DOHH2 (cell line): ENCODE data around the gene MOV10L1.
"Not testable (repeated sequence)": the region's sequence is repeated elsewhere in the genome, so short reads cannot be mapped to it uniquely, and the experiment has no call there.

Experiments
- H3F3A ChIP-seq: fragments of 200-600 bp; sonication (generic), shearing (Covaris generic); 2 replicates; pipeline ENCODE4 v1.6.0; 2016; ENCODE audit warnings: antibody characterized with exemption, mild to moderate bottlenecking; ENCODE audit not compliant: control insufficient read depth, insufficient read depth
- H3K27ac ChIP-seq: fragments of 200-600 bp; sonication (generic); 2 replicates; pipeline ENCODE4 v1.5.1; 2014; ENCODE audit warnings: low read depth, mild to moderate bottlenecking, low read length, moderate library complexity
- H3K27me3 ChIP-seq: fragments of 200-600 bp; sonication (generic); 2 replicates; pipeline ENCODE4 v1.6.1; 2014; ENCODE audit warnings: mild to moderate bottlenecking, low read length, mixed read lengths; ENCODE audit not compliant: control insufficient read depth
- H3K36me3 ChIP-seq: fragments of 200-600 bp; sonication (generic); 2 replicates; pipeline ENCODE4 v1.6.1; 2014; ENCODE audit warnings: mild to moderate bottlenecking, low read length, moderate library complexity, mixed read lengths; ENCODE audit not compliant: control insufficient read depth
- H3K4me1 ChIP-seq: fragments of 200-600 bp; sonication (generic); 2 replicates; pipeline ENCODE4 v1.6.1; 2014; ENCODE audit warnings: mild to moderate bottlenecking, low read length, mixed read lengths; ENCODE audit not compliant: control insufficient read depth
- H3K4me2 ChIP-seq: fragments of 200-600 bp; sonication (generic); 2 replicates; pipeline ENCODE4 v1.6.0; 2014; ENCODE audit warnings: mild to moderate bottlenecking, low read length, moderate library complexity
- H3K4me3 ChIP-seq: fragments of 200-600 bp; sonication (generic); 2 replicates; pipeline ENCODE4 v1.5.1; 2014; ENCODE audit warnings: mild to moderate bottlenecking, low read length, mixed read lengths
- H3K79me2 ChIP-seq: fragments of 200-600 bp; sonication (generic); 2 replicates; pipeline ENCODE4 v1.6.1; 2014; ENCODE audit warnings: mild to moderate bottlenecking, low read length, mixed read lengths; ENCODE audit not compliant: control insufficient read depth
- H3K9me2 ChIP-seq: fragments of 200-600 bp; sonication (generic); replicated peaks from 2 replicates; pipeline ENCODE4 v1.6.1; 2014; ENCODE audit warnings: mild to moderate bottlenecking, low read length, mixed read lengths; ENCODE audit not compliant: control insufficient read depth
- H3K9me3 ChIP-seq: fragments of 200-600 bp; sonication (generic); 2 replicates; pipeline ENCODE4 v1.6.1; 2014; ENCODE audit warnings: antibody characterized with exemption, low read length, mixed read lengths; ENCODE audit not compliant: control insufficient read depth, insufficient read depth
- H4K20me1 ChIP-seq: fragments of 200-600 bp; sonication (generic); 2 replicates; pipeline ENCODE4 v1.6.0; 2014; ENCODE audit warnings: low read depth, mild to moderate bottlenecking, antibody characterized with exemption, low read length, moderate library complexity; ENCODE audit not compliant: control insufficient read depth, insufficient read depth
- EZH2phosphoT487 ChIP-seq: fragments of 200-600 bp; sonication (generic); IDR thresholded peaks from 2 replicates; pipeline ENCODE4 v1.6.1; 2017; ENCODE audit warnings: borderline replicate concordance, mild to moderate bottlenecking, antibody characterized with exemption, low read length, moderate library complexity, mixed read lengths
- TF ChIP-seq, protein P1 (sequence below): fragments of 200-600 bp; sonication (generic); IDR thresholded peaks from one replicate; pipeline ENCODE4 v1.5.1; 2014; ENCODE audit warnings: antibody characterized with exemption, mild to moderate bottlenecking, low read depth, low read length; ENCODE audit not compliant: poor library complexity, severe bottlenecking

The MOV10L1 gene

DNA sequence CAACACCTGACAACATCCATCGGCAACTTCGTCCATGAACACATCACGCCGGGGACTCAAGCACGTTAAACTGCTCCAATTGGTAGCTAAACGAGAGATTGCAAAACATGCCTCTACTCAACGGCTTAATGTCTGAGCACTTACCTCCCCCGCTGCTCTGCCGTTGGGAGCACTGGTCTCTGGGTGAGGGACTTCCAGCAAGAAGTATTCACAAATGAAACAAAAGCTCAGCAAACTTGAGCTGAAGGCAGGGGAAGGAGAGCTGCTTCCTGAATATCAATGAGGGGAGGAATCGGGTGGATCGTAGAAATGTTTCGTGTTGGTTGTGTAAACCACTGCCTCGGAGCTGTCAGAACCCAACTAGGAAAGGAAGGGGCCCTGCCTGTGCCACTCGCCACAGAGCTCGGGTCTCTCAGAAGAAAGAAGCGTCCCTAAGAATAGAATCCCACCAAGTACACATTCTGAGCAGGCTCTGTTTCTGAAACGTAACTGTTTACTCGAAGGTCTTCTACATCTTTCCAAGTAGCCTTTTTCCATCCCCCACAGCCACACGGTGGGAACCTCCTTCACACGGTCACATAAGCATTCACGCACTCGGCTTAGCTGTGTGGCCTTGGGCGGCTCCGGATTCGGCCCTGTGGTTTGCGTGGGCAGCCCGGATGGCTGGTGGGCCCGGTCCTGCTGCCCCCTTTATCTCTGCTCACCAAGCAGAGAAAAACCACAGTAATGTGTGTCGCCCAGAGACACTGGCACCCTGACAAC lies 4.4 kb upstream of the MOV10L1 start, which contains the start of gene MLC1:
MLC1 (minus strand) TSS at position 216 of the 762 bp plus-strand sequence. CDS start 524 bp downstream, outside the sequence.
- H3K79me2 ChIP-seq, result no peaks in the 10 kb centered on the region
- no peaks in the 10 kb centered on the region for H3K4me1 ChIP-seq
- no peaks in the 10 kb centered on the region for H3K36me3 ChIP-seq
- H3K9me2 ChIP-seq, result no peaks in the 10 kb centered on the region
- H3K27me3 ChIP-seq, result peaks cover 5% of the 10 kb centered on the region
- H3K4me2 ChIP-seq, result no peak within 1 kb of the TSS
- TF ChIP-seq, protein P1, sequence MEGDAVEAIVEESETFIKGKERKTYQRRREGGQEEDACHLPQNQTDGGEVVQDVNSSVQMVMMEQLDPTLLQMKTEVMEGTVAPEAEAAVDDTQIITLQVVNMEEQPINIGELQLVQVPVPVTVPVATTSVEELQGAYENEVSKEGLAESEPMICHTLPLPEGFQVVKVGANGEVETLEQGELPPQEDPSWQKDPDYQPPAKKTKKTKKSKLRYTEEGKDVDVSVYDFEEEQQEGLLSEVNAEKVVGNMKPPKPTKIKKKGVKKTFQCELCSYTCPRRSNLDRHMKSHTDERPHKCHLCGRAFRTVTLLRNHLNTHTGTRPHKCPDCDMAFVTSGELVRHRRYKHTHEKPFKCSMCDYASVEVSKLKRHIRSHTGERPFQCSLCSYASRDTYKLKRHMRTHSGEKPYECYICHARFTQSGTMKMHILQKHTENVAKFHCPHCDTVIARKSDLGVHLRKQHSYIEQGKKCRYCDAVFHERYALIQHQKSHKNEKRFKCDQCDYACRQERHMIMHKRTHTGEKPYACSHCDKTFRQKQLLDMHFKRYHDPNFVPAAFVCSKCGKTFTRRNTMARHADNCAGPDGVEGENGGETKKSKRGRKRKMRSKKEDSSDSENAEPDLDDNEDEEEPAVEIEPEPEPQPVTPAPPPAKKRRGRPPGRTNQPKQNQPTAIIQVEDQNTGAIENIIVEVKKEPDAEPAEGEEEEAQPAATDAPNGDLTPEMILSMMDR, result no peak
- no peak for TF ChIP-seq EZH2phosphoT487
- no peaks in the 10 kb centered on the region for H4K20me1 ChIP-seq
- no peak within 1 kb of the TSS for H3K27ac ChIP-seq
- peaks cover 12% of the 10 kb centered on the region for H3K9me3 ChIP-seq
- no peak within 1 kb of the TSS for H3K4me3 ChIP-seq
- no peaks in the 10 kb centered on the region for H3F3A ChIP-seq

DNA sequence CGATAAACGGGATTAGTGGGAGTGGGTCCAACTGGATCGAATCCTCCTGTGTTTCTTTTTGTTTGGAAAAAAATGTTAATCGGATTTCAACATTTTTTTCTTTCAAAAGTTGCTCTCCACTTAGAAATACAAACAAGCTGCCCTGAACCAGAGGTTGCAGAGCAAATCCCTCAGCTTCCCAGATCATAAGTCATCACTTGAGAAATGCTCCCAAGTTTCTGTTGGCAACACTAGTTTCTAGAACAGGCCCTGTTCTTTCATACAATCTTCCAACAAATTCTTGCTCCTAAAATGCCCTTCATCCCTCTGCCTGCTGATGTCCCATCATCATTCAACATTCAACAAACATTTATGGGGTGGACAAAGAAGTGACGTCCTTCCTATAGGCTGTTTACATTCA lies 3.3 kb upstream of the MOV10L1 start:
- H3K4me2 ChIP-seq, result no peak overlapping the region
- H3K9me2 ChIP-seq, result no peaks in the 10 kb centered on the region
- no peaks in the 10 kb centered on the region for H3K36me3 ChIP-seq
- TF ChIP-seq EZH2phosphoT487, result no peak
- TF ChIP-seq, protein P1, result no peak
- no peak overlapping the region for H3K27ac ChIP-seq
- H3F3A ChIP-seq, result no peaks in the 10 kb centered on the region
- H3K4me3 ChIP-seq, result no peak overlapping the region
- no peaks in the 10 kb centered on the region for H3K79me2 ChIP-seq
- peaks cover 5% of the 10 kb centered on the region for H3K27me3 ChIP-seq
- H3K9me3 ChIP-seq, result peaks cover 12% of the 10 kb centered on the region
- H4K20me1 ChIP-seq, result no peaks in the 10 kb centered on the region
- no peaks in the 10 kb centered on the region for H3K4me1 ChIP-seq

GRCh38 chr22:50086975-50087374 lies 2.8 kb upstream of the MOV10L1 start:
- H3K4me2 ChIP-seq, H3K27me3 ChIP-seq, H3F3A ChIP-seq, H3K79me2 ChIP-seq, H3K36me3 ChIP-seq, H3K9me2 ChIP-seq, H3K27ac ChIP-seq, H3K4me3 ChIP-seq, H3K4me1 ChIP-seq, H4K20me1 ChIP-seq: not testable (repeated sequence)
- H3K9me3 ChIP-seq, result peaks cover 12% of the 10 kb centered on the region

DNA sequence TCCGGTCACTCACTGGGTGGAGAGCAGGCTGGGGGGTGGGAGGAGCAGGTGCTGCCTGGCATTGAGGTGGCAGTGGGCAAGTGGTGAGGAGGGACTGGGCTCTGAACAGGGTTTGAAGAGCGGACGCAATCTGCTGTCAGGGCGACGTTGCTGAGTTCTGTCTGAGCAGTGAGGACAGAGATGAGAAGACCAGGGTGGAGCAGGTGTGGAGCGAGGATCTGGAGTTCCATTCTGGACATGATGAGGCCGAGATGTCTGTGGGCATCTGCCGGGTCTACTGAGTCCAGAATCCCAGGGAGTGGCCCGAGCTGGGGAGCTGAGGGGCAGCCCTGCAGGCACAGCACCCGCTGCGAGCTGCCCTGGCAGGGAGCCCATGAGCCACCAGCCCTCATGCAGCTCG lies 2.2 kb upstream of the MOV10L1 start:
- Histone ChIP-seq H3F3A (no peaks in the 10 kb centered on the region), H3K4me2 (no peak overlapping the region), H3K36me3 (no peaks in the 10 kb centered on the region), H3K4me3 (no peak overlapping the region), H3K9me3 (peaks cover 12% of the 10 kb centered on the region), H3K27ac (no peak overlapping the region), H3K27me3 (peaks cover 5% of the 10 kb centered on the region), H4K20me1 (no peaks in the 10 kb centered on the region), H3K79me2 (no peaks in the 10 kb centered on the region), H3K4me1 (no peaks in the 10 kb centered on the region), H3K9me2 (no peaks in the 10 kb centered on the region)
- no peak for TF ChIP-seq EZH2phosphoT487
- TF ChIP-seq, protein P1, result no peak
